ENCODE data around the gene PTTG2.

- TF ChIP-seq CTCF (IDR thresholded peaks at IDR 0.05; ENCODE audit: insufficient read depth, low read length, poor library complexity, severe bottlenecking) (no peak), EZH2phosphoT487 (conservative IDR thresholded peaks at IDR 0.05; ENCODE audit: low read length) (no peak)
Measured at GRCh38 chr4:37999000-37999716, 39.0 kb downstream of the PTTG2 start.
